HL-60 (cell line): Measurements from ENCODE around the gene EXOC2.

Source experiments
- GABPA ChIP-seq: IDR thresholded peaks from 2 replicates; pipeline ENCODE4 v1.6.1; 2012; ENCODE audit warnings: low read depth
- POLR2AphosphoS5 ChIP-seq: IDR thresholded peaks from 2 replicates; pipeline ENCODE4 v1.6.1; 2012; ENCODE audit warnings: low read depth
- TF ChIP-seq, protein P1 (sequence below): IDR thresholded peaks from one replicate; pipeline ENCODE4 v1.5.1; 2011; ENCODE audit warnings: low read length, control low read depth, inconsistent platforms; ENCODE audit not compliant: insufficient read depth

GRCh38 chr6:635233-635632 is 57.7 kb downstream of the EXOC2 start:
- TF ChIP-seq, protein P1, sequence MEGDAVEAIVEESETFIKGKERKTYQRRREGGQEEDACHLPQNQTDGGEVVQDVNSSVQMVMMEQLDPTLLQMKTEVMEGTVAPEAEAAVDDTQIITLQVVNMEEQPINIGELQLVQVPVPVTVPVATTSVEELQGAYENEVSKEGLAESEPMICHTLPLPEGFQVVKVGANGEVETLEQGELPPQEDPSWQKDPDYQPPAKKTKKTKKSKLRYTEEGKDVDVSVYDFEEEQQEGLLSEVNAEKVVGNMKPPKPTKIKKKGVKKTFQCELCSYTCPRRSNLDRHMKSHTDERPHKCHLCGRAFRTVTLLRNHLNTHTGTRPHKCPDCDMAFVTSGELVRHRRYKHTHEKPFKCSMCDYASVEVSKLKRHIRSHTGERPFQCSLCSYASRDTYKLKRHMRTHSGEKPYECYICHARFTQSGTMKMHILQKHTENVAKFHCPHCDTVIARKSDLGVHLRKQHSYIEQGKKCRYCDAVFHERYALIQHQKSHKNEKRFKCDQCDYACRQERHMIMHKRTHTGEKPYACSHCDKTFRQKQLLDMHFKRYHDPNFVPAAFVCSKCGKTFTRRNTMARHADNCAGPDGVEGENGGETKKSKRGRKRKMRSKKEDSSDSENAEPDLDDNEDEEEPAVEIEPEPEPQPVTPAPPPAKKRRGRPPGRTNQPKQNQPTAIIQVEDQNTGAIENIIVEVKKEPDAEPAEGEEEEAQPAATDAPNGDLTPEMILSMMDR = no peak
- TF ChIP-seq POLR2AphosphoS5 = no peak
- no peak for TF ChIP-seq GABPA
